Subcutaneous adipose tissue (tissue), 4 donors: ENCODE results near the gene CRYZL1. TPM values are rescaled to one million over a fixed set of nuclear protein-coding genes. Genes with fewer than 3 reads are reported as not detected.

Experiments used
- CTCF ChIP-seq: fragments of 450-650 bp; IDR thresholded peaks from one replicate; pipeline ENCODE4 v1.5.1; 2016; ENCODE audit warnings: low read depth, mild to moderate bottlenecking, control low read depth, antibody characterized with exemption, moderate library complexity
- total RNA-seq, 4 donors: library from RNA; depleted of rRNA; stranded (reverse); fragments of >200 nt; gene quantifications; one replicate each; pipeline ENCODE4 v1.1.0, GENCODE V29; 2016

The CRYZL1 gene
- total RNA-seq, 4 donors from 2014 or later = 45.9 to 85.6 (median 69.2) TPM

DNA sequence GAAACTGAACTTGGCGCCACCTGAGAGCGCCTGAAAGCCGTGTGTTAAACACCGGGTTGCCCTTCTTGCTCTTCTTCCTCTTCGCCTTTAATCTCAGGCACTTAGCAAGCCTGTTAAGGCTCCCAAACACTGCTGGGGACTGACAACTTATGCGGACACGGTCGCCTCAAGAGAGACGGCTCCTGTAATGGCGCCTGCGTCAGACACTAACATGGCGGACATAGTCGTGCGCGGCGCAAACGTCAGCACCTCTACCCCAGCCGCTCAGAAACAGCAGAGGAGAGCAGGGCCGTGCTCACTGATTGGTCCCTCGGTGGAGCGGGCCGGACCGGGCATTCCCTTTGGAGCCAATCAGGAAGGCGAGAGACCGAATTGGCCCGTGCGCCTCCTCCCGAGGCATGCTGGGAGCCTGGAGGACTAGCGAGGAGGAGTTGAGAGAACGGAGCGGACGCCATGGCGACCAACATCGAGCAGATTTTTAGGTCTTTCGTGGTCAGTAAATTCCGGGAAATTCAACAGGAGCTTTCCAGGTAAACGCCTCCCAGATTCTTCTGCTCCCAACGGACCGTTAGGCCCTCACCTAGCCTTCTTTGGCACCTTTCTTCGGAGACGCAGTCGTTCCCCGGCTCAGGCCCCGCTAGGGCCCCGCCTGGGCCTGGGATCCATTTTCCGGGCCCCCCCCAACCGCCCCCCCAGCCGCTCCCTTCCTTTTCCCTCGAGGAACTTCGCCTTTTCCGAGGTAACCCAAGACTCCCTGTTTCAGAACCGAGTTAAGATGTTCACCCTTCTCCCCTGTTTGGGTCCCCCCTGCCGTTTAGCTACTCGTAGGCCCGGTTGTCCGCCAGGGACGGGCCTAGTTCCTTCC, 98.7 kb downstream of the CRYZL1 start, which contains the start of gene SON:
TSS of gene SON (plus strand) at position 399 of the 865 bp plus-strand sequence. CDS start at position 454, 55 bp downstream.
- TF ChIP-seq CTCF = no peak

- TF ChIP-seq CTCF = no peak
Measured at GRCh38 chr21:33541756-33542639, 99.5 kb downstream of the CRYZL1 start, which contains the start of gene GART. TSS of gene GART (minus strand) at chr21:33542117. CDS start at chr21:33539315, 2,802 bp downstream.

GRCh38 chr21:33541105-33541711, 100.3 kb downstream of the CRYZL1 start:
- TF ChIP-seq CTCF = no peak

DNA sequence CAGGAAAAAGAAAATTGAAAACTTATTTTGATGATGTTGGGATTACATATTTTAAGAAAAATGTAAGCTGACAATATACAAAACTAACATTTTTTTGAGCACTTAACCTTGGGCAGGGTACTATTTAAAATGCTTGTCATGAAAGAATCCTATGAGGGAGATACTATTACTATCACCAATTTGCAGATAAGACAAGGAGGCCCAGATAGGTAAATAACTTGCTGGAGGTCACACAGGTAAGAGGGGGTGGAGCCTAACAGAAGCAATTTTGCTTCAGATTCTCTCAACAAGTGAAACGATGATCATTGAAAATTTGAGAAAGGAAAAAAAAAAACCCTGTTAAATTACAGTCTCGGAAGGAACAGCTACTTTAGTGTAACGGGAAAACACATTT, 100.8 kb downstream of the CRYZL1 start:
- no peak for TF ChIP-seq CTCF

DNA sequence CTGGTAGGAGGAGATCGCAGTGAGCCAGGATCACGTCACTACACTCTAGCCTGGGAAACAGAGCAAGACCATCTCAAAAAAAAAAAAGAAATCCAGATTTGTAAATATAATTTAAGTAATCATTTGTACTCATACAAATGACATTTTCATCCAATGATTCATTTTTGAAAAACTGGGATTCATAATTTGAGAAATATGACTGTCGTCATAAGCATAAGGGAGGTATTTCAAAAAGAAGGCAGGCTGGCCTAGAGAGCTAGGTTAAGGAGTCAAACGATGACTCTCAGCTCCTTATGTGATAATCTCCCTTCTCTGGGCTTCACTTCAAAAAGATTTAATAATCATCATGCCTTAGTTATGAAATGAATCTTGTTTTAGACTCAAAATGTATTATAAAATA, 101.9 kb downstream of the CRYZL1 start:
- no peak for TF ChIP-seq CTCF

Other genes with a start within 250 kb of the CRYZL1 start
- 100 to 1,000 TPM in 2 of 4 donors, 10 to 100 TPM in 2; 64.2 to 208 (median 106) TPM for gene IFNGR2, start 238.3 kb downstream of the CRYZL1 start, total RNA-seq
- 10 to 100 TPM; 51.5 to 94.7 (median 81.8) TPM for gene TMEM50B, start 161.8 kb downstream of the CRYZL1 start, total RNA-seq
- gene DNAJC28, start 150.0 kb downstream of the CRYZL1 start, total RNA-seq = 1 to 10 TPM; 1.3 to 2.7 (median 1.6) TPM
- gene GART, start 99.6 kb downstream of the CRYZL1 start, total RNA-seq = 100 to 1,000 TPM in 3 of 4 donors, 10 to 100 TPM in 1; 92.9 to 192 (median 128) TPM
- gene SON, start 98.7 kb downstream of the CRYZL1 start, total RNA-seq = 100 to 1,000 TPM; 223 to 312 (median 267) TPM
- gene DONSON, start 53.1 kb downstream of the CRYZL1 start, total RNA-seq = 10 to 100 TPM in 3 of 4 donors, 1 to 10 TPM in 1; 7.3 to 23.8 (median 11.1) TPM
- gene ITSN1, start 760 bp upstream of the CRYZL1 start, total RNA-seq = 100 to 1,000 TPM; 110 to 241 (median 116) TPM